GM19193 (cell line): ENCODE data around the gene FSCN2.

ENCODE experiments used
- POLR2A ChIP-seq: IDR thresholded peaks from 4 replicates; pipeline ENCODE4 v1.6.1; 2011; ENCODE audit not compliant: insufficient read depth, insufficient read length; ENCODE audit errors: extremely low read depth

Gene FSCN2

DNA sequence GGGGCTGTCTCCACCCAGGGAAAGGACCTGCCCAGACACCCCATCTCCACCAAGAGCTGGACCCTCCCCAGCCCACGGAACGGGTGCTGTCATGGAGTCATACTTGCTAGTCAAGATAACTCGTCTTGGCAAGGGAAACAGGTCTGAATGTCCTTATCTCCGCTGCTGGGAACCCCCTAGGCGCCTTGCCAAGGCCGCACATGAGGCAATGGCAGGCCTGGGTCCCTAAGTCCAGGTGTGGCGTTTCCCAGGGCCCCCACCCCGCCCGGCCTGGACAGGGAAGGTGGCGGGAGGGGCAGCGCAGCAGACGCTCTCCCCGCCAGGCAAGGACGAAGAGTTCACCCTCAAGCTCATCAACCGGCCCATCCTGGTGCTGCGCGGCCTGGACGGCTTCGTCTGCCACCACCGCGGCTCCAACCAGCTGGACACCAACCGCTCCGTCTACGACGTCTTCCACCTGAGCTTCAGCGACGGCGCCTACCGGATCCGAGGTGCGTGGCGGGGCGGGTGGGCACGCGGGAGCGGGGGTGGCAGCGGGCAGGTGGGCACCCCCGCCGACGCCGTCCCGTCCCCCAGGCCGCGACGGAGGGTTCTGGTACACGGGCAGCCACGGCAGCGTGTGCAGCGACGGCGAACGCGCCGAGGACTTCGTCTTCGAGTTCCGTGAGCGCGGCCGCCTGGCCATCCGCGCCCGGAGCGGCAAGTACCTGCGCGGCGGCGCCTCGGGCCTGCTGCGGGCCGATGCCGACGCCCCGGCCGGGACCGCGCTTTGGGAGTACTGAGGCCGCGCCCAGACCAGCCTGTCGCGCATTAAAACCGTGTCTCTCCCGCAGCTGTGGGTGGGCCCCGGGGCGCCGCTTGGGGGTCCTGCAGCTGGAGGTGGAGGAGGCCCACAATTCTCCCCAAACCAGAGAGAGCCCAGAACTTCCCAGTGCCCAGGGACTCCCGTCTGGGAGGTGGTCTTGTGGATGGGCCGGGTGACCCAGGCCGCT is 8.4 kb downstream of the FSCN2 start:
- TF ChIP-seq POLR2A = no peak

DNA sequence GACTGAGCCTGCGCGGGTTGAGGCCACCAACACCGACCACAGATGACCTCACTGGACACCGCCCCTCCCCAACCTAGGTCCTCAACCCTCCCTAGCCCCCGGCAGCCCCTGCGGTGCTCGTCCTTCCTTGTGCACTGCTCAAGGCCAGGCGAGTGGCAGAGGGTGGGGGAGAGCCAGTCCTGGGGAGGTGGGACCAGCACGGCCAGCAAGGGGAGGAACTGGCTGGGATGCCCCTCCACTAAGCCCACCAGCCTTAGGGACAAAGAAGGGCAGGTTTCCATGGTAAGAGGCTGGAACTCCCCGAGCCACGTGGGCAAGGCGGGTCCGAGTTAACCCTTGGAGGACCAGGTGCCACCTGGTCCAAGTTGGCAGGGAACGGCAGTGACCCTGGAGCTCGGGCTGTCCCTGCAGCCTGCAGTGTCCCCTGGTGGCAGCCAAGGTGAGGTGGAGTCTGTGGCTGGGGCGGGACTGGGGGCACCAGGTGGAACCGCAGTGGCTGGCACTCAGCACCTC is 9.2 kb downstream of the FSCN2 start:
- no peak for TF ChIP-seq POLR2A

- no peak for TF ChIP-seq POLR2A
Observed at GRCh38 chr17:81537856-81538555, 9.8 kb downstream of the FSCN2 start.

- no peak for TF ChIP-seq POLR2A
Observed at GRCh38 chr17:81538651-81539570, 10.7 kb downstream of the FSCN2 start.

GRCh38 chr17:81539571-81539900 is 11.4 kb downstream of the FSCN2 start:
- TF ChIP-seq POLR2A = no peak

DNA sequence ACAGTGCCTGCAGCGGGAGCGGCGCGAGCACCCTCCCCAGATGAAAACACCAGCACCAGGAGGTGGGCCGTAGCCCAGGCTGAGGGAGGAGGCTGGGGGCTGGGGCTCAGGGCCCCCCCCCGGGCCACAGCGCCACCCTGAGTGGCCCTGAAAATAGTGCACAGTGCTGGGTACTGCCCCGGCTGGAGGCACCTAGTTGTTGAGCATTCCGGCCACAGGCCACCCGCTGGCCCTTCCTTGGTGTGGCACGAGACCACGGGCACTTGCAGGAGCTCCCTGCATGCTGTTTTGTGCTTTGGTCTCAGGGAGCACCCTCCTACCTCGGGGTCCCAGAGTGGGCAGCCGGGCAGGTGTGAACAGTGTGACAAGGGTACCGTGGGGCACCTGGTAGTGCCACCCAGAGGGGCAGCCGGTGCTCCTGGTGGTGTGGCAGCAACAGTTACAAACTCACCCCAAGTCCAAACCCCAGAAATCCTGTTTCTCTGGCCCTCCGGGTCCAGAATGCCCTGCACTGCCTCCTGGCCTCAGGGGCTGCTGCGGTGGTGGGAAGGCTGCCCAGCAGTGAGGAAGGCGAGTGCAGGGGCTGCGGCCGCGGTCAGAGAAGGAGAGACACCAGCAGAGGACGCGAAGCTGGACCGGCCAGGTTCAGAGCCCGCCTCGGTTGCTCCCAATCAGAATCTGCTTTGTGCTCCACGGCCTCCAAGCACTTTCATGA is 11.9 kb downstream of the FSCN2 start:
- no peak for TF ChIP-seq POLR2A

DNA sequence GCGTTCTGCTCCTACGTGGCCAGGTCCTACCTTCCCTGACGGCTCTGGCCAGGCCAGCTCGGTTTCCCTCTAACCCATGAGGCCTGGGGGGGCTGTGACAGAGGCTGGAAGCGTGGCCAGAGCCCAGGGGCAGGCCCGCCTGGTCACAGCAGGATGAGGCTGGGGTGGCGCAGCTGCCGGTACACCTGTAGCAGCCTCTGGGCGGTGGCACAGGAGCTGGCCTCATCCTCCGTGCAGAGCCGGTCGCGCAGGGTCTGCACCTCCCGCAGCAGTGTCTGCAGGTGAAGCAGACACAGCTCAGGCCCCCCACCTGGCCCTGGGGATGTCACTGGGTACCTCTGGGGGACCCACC is 12.5 kb downstream of the FSCN2 start:
- no peak for TF ChIP-seq POLR2A

- TF ChIP-seq POLR2A = no peak
Observed at GRCh38 chr17:81541123-81541522, 12.9 kb downstream of the FSCN2 start.

- TF ChIP-seq POLR2A = no peak
Observed at GRCh38 chr17:81542431-81543338, 14.5 kb downstream of the FSCN2 start.

GRCh38 chr17:81543339-81543675 is 15.1 kb downstream of the FSCN2 start:
- no peak for TF ChIP-seq POLR2A

GRCh38 chr17:81543756-81544155 is 15.6 kb downstream of the FSCN2 start:
- TF ChIP-seq POLR2A = no peak

DNA sequence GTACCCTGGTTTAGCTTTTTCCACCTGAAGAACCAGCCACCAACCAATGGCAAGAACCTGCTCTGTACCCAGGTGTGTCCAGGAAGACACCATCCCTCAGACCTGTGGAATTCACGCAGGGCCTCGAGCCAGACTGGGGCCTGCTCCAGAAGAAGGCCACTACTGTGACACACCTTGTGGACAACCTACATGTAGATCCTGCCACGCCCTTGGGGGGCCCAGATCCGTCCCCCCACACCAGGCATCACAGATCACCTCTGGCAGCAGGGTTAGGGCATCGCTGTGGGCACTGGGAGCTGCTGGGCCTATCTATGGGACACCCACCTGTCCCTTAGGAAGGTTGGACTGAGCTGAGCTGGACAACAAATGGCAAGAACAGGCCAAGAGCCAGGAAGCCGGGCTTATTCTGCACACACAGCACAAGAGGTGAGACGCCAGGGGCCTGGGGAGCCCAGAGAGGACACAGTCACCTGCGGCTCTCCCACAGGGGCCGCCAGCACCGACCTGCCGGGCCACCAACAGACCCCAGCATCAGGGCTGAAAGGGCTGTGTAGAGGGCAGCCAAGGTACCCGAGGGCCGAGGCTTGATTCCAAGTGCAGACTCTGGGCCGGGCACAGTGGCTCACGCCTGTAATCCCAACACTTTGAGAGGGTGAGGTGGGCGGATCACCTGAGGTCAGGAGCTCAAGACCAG is 16.3 kb downstream of the FSCN2 start:
- TF ChIP-seq POLR2A = no peak
